ENCODE data around the gene ISOC2. TPM values are rescaled to one million over a fixed set of nuclear protein-coding genes. Genes with fewer than 3 reads are reported as not detected.
A peak's percentile ranks its signal among the peaks of the same experiment; 100 is the strongest.

ISOC2 gene
- total RNA-seq, 1 donor from 2014 or later: 14.8 TPM

DNA sequence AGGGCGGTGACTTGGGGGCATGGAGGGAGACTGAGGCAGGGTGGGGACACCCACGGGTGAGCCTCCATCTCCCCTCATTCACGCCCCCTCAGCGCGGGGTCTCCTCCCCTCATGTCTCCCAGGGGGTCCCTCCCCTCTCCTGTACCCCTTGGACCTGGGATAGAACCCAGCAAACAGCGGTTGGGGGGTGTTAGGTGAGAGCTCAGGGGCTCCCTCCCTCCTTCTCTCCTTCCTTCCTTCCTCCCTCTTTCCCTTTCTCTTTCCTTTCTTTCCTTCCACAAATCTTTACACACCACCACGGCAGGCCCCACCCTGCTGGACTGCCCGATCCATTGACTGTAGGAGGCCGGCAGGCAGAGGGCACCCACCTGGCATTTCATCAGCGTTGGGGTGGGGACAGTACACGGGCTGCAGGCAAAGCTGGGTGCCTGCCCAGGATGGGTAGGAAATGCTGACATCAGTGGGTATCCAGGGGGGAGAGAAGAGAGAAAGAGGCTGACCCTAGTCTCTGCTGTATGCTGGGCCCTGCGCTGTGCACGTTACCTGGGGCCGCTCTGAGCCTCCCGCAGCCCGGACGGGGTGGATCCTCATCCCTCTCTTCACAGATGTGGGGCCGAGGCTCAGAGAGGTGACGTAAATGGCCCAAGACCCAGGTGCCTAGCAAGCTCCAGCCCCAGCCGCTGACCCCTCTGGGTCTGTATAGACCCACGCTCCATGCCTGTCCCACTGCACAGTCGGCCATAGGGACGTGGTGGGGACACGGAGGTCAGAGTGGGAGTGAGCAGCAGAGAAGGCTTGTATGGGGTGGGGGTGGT lies 30.3 kb upstream of the ISOC2 start:
- Histone ChIP-seq H3K4me1 (peaks cover 21% of the 10 kb centered on the region), H3K27ac (no peak overlapping the region), H3K9ac (no peak overlapping the region), H3K4me2 (no peak overlapping the region), H3K36me3 (no peaks in the 10 kb centered on the region), H2AFZ (replicated peaks) (no peak overlapping the region), H3K9me3 (ENCODE audit: low read depth) (no peaks in the 10 kb centered on the region), H4K20me1 (ENCODE audit: low read depth) (peaks cover 13% of the 10 kb centered on the region), H3K4me3 (no peak overlapping the region), H3F3A (ENCODE audit: low read depth) (peaks cover 7% of the 10 kb centered on the region), H3K27me3 (no peaks in the 10 kb centered on the region), H3K79me2 (ENCODE audit: low read depth) (no peaks in the 10 kb centered on the region)
- no peaks in the 10 kb centered on the region for H3K36me3 Mint-ChIP-seq
- TF ChIP-seq EZH2phosphoT487 (IDR thresholded peaks at IDR 0.05) (no peak), EZH2 (IDR thresholded peaks at IDR 0.05) (no peak), CTCF (IDR thresholded peaks at IDR 0.05) (no peak)
- DNase-seq (ENCODE audit: low spot score): no peak
- H3K9me3 Mint-ChIP-seq: no peaks in the 10 kb centered on the region
- H3K27ac Mint-ChIP-seq: peak overlapping the region; percentile 38
- H3K4me1 Mint-ChIP-seq: peaks cover 32% of the 10 kb centered on the region
- peaks cover 6% of the 10 kb centered on the region for H3K27me3 Mint-ChIP-seq (ENCODE audit: insufficient read depth, low read depth)
- no peak overlapping the region for H3K4me3 Mint-ChIP-seq

DNA sequence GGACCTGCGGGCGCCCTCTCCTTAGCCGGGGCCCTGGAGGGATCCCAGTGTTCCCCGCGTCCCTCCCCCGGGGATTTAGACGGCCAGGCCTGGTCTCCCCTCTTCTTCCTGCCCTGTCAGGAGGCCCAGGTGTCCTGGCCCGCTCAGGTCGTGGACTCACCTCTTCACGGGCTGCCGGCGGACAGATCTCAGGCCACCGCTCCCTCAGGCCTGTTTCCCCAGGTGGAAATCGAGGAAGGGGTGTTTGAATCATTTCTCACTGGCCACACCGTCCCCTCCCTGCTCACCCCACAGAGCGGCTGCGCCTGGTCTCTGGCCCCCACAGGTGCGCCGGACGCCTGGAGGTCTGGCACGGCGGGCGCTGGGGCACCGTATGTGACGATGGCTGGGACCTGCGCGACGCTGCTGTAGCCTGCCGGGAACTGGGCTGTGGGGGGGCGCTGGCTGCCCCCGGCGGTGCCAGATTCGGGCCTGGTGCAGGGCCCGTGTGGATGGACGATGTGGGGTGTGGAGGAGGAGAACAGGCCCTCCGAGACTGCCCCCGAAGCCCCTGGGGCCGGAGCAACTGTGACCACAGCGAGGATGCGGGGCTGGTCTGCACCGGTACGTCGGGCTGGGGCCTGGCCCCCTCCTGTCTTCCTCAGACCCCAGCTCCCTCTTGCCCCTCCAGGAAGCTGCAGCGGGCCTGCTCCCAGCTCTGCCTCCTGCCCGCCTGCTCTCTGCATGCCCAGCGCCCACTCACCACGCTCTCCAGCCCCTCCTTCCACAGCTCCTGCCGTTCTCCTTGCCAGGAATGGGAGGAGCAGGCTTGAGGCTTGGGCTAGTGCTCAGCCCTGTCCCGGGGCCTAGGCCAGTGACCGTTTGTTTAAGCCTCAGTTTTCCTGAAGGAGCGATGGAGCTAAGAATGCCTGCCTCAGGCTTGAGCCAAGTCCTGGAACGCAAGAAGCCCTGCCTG lies 29.3 kb upstream of the ISOC2 start:
- TF ChIP-seq EZH2phosphoT487 (IDR thresholded peaks at IDR 0.05) (no peak), EZH2 (IDR thresholded peaks at IDR 0.05) (no peak), CTCF (IDR thresholded peaks at IDR 0.05) (no peak)
- Mint-ChIP-seq H3K4me3 (no peak overlapping the region), H3K36me3 (no peaks in the 10 kb centered on the region), H3K4me1 (peaks cover 34% of the 10 kb centered on the region), H3K27ac (peak overlapping the region; percentile 89), H3K9me3 (no peaks in the 10 kb centered on the region), H3K27me3 (ENCODE audit: insufficient read depth, low read depth) (peaks cover 7% of the 10 kb centered on the region)
- no peaks in the 10 kb centered on the region for H3K27me3 ChIP-seq
- H3K9ac ChIP-seq: no peak overlapping the region
- no peaks in the 10 kb centered on the region for H3K36me3 ChIP-seq
- H3K4me3 ChIP-seq: no peak overlapping the region
- H2AFZ ChIP-seq (replicated peaks): no peak overlapping the region
- peaks cover 22% of the 10 kb centered on the region for H4K20me1 ChIP-seq (ENCODE audit: low read depth)
- no peaks in the 10 kb centered on the region for H3K9me3 ChIP-seq (ENCODE audit: low read depth)
- peaks cover 11% of the 10 kb centered on the region for H3F3A ChIP-seq (ENCODE audit: low read depth)
- H3K79me2 ChIP-seq (ENCODE audit: low read depth): peaks cover 7% of the 10 kb centered on the region
- no peak overlapping the region for H3K27ac ChIP-seq
- H3K4me1 ChIP-seq: peaks cover 31% of the 10 kb centered on the region
- DNase-seq (ENCODE audit: low spot score): no peak
- no peak overlapping the region for H3K4me2 ChIP-seq

GRCh38 chr19:55489711-55490477 lies 28.5 kb upstream of the ISOC2 start:
- H3K27ac ChIP-seq: no peak overlapping the region
- H2AFZ ChIP-seq (replicated peaks): no peak overlapping the region
- no peaks in the 10 kb centered on the region for H3K9me3 ChIP-seq (ENCODE audit: low read depth)
- TF ChIP-seq CTCF (IDR thresholded peaks at IDR 0.05) (no peak), EZH2phosphoT487 (IDR thresholded peaks at IDR 0.05) (no peak), EZH2 (IDR thresholded peaks at IDR 0.05) (no peak)
- Mint-ChIP-seq H3K36me3 (no peaks in the 10 kb centered on the region), H3K9me3 (no peaks in the 10 kb centered on the region), H3K27me3 (ENCODE audit: insufficient read depth, low read depth) (peaks cover 7% of the 10 kb centered on the region), H3K4me1 (peaks cover 31% of the 10 kb centered on the region), H3K4me3 (no peak overlapping the region), H3K27ac (no peak overlapping the region)
- no peak for DNase-seq (ENCODE audit: low spot score)
- peak overlapping the region; percentile 73 for H3K4me2 ChIP-seq
- peaks cover 34% of the 10 kb centered on the region for H3K4me1 ChIP-seq
- H3F3A ChIP-seq (ENCODE audit: low read depth): peaks cover 11% of the 10 kb centered on the region
- peaks cover 14% of the 10 kb centered on the region for H3K79me2 ChIP-seq (ENCODE audit: low read depth)
- no peak overlapping the region for H3K9ac ChIP-seq
- H3K4me3 ChIP-seq: no peak overlapping the region
- peaks cover 25% of the 10 kb centered on the region for H4K20me1 ChIP-seq (ENCODE audit: low read depth)
- no peaks in the 10 kb centered on the region for H3K27me3 ChIP-seq
- no peaks in the 10 kb centered on the region for H3K36me3 ChIP-seq
